HCT116 (cell line): ENCODE results near the gene ZDHHC16. TPM values are rescaled to one million over a fixed set of nuclear protein-coding genes. Genes with fewer than 3 reads are reported as not detected.

Experiments used
- ATAC-seq: fragments of 200-7000 bp; cut with Tn5 transposase; 2 replicates; pipeline ENCODE4 v1.9.1; 2020; ENCODE audit warnings: mild to moderate bottlenecking, moderate library complexity
- BruUV-seq: library from RNA; stranded (reverse); fragments of 400-500 nt; replicated peaks from 2 replicates; lab custom pipeline; 2021; lab: Mats Ljungman, UMichigan
- CTCF ChIA-PET: fragments of 300-600 bp; sonication (Branson Sonifier 250); formaldehyde crosslinking; loops from one replicate; lab custom pipeline; 2021; ENCODE audit warnings: antibody characterized with exemption; lab: Charles Lee
- POLR2A ChIA-PET: fragments of 300-600, 350-600 bp; sonication (Branson Sonifier 250); formaldehyde crosslinking; loops from one replicate; lab custom pipeline; 2021; ENCODE audit warnings: antibody characterized with exemption; lab: Charles Lee
- RAD21 ChIA-PET, 2 experiments: fragments of 300-600 bp; sonication (Branson Sonifier 250); formaldehyde crosslinking; loops; one replicate each; lab custom pipeline; 2023; ENCODE audit warnings: low total read pairs in 2 of 2; ENCODE audit not compliant: uncharacterized antibody in 2 of 2, unreplicated experiment in 2 of 2, low non-redundant PET in 1 of 2; lab: Charles Lee
- DNase-seq: peaks from one replicate; pipeline ENCODE4 v3.0.0-alpha.2; 2010; ENCODE audit warnings: low read depth, low spot score
- H2AFZ ChIP-seq: fragments of 200-600 bp; shearing (Covaris generic), sonication (generic); 2 replicates; pipeline ENCODE4 v1.6.1; 2017; ENCODE audit warnings: low read depth, mixed run types, mixed read lengths, antibody characterized with exemption, low read length; ENCODE audit not compliant: poor library complexity, severe bottlenecking
- H3K27ac ChIP-seq: 2 replicates; pipeline ENCODE4 v1.5.1; 2012; ENCODE audit warnings: low read depth, low read length
- H3K27me3 ChIP-seq: fragments of 200-600 bp; sonication (generic); 2 replicates; pipeline ENCODE4 v1.6.1; 2016; ENCODE audit warnings: mixed run types, low read length, mixed read lengths; ENCODE audit not compliant: insufficient read depth
- H3K36me3 ChIP-seq, 2 experiments: fragments of 200-500 bp in 1 of 2; fragments of 200-600 bp in 1 of 2; sonication (Bioruptor generic) in 1 of 2; sonication (generic) in 1 of 2; 2 replicates each; pipeline versions ENCODE4 v1.5.1 to v1.6.1; 2014 to 2016; ENCODE audit warnings: low read length in 2 of 2, inconsistent platforms in 1 of 2, mixed read lengths in 1 of 2, mixed run types in 1 of 2; ENCODE audit not compliant: insufficient read depth in 2 of 2, control insufficient read depth in 1 of 2
- H3K4me1 ChIP-seq, 2 experiments: fragments of 200-600 bp in 1 of 2; sonication (generic) in 1 of 2; 2 replicates each; pipeline versions ENCODE4 v1.5.1 to v1.6.1; 2012 to 2017; ENCODE audit warnings: low read length in 2 of 2, inconsistent platforms in 1 of 2, mild to moderate bottlenecking in 1 of 2, mixed read lengths in 1 of 2, mixed run types in 1 of 2, moderate library complexity in 1 of 2; ENCODE audit not compliant: insufficient read depth in 2 of 2, control insufficient read depth in 1 of 2
- H3K4me2 ChIP-seq: fragments of 200-600 bp; sonication (generic); 2 replicates; pipeline ENCODE4 v1.6.1; 2017; ENCODE audit warnings: mixed run types, low read length, mixed read lengths
- H3K4me3 ChIP-seq, 2 experiments: fragments of 200-600 bp in 1 of 2; sonication (generic) in 1 of 2; replicated peaks in 1 of 2; 2 replicates each; pipeline ENCODE4 v1.5.1; 2011 to 2016; ENCODE audit warnings: low read length in 2 of 2, control low read depth in 1 of 2, low read depth in 1 of 2, mild to moderate bottlenecking in 1 of 2, mixed read lengths in 1 of 2, mixed run types in 1 of 2
- H3K79me2 ChIP-seq: fragments of 200-600 bp; sonication (generic); 2 replicates; pipeline ENCODE4 v1.6.1; 2017; ENCODE audit warnings: mild to moderate bottlenecking, mixed run types, low read length, moderate library complexity, mixed read lengths; ENCODE audit not compliant: insufficient read depth
- H3K9ac ChIP-seq: fragments of 200-600 bp; sonication (generic); 2 replicates; pipeline ENCODE4 v1.6.1; 2016; ENCODE audit warnings: low read length, mixed read lengths
- H3K9me2 ChIP-seq: fragments of 200-600 bp; sonication (generic), shearing (Covaris generic); 2 replicates; pipeline ENCODE4 v1.6.1; 2017; ENCODE audit warnings: mixed run types, mild to moderate bottlenecking, moderate library complexity; ENCODE audit not compliant: insufficient read depth
- H3K9me3 ChIP-seq, 2 experiments: fragments of 200-500 bp in 1 of 2; fragments of 200-600 bp in 1 of 2; sonication (Bioruptor generic) in 1 of 2; sonication (generic) in 1 of 2; 2 replicates each; pipeline ENCODE4 v1.6.1; 2014 to 2017; ENCODE audit warnings: low read length in 2 of 2, mixed read lengths in 2 of 2, inconsistent platforms in 1 of 2, low read depth in 1 of 2, mild to moderate bottlenecking in 1 of 2, mixed run types in 1 of 2, moderate library complexity in 1 of 2; ENCODE audit not compliant: control insufficient read depth in 1 of 2, insufficient read depth in 1 of 2
- H4K20me1 ChIP-seq: fragments of 200-600 bp; sonication (generic), shearing (Covaris generic); 2 replicates; pipeline ENCODE4 v1.6.1; 2017; ENCODE audit warnings: mixed run types, mild to moderate bottlenecking, moderate library complexity; ENCODE audit not compliant: insufficient read depth
- ATF3 ChIP-seq: IDR thresholded peaks from 2 replicates; pipeline ENCODE4 v1.6.1; 2012
- CEBPB ChIP-seq: IDR thresholded peaks from 2 replicates; pipeline ENCODE4 v1.6.1; 2012; ENCODE audit warnings: low read depth
- CTCF ChIP-seq, 3 experiments: fragments of 200-600 bp in 1 of 3; sonication (generic) in 1 of 3; IDR thresholded peaks in 2 of 3; conservative IDR thresholded peaks in 1 of 3; 2 replicates each; pipeline ENCODE4 v1.5.1; 2012 to 2017; ENCODE audit warnings: low read depth in 2 of 3, low read length in 2 of 3, antibody characterized with exemption in 1 of 3, borderline replicate concordance in 1 of 3, control low read depth in 1 of 3, mild to moderate bottlenecking in 1 of 3, mixed read lengths in 1 of 3, mixed run types in 1 of 3, moderate library complexity in 1 of 3; ENCODE audit not compliant: insufficient read depth in 1 of 3
- EGR1 ChIP-seq: IDR thresholded peaks from 2 replicates; pipeline ENCODE4 v1.6.1; 2012; ENCODE audit warnings: low read depth
- ELF1 ChIP-seq: IDR thresholded peaks from 2 replicates; pipeline ENCODE4 v1.6.1; 2012; ENCODE audit warnings: low read depth, borderline replicate concordance
- EZH2 ChIP-seq: fragments of 200-600 bp; sonication (generic); IDR thresholded peaks from 2 replicates; pipeline ENCODE4 v1.6.1; 2017; ENCODE audit warnings: antibody characterized with exemption, mixed run types
- EZH2phosphoT487 ChIP-seq: fragments of 200-600 bp; IDR thresholded peaks from 2 replicates; pipeline ENCODE4 v1.6.1; 2018; ENCODE audit warnings: antibody characterized with exemption, borderline replicate concordance
- FOSL1 ChIP-seq: IDR thresholded peaks from 2 replicates; pipeline ENCODE4 v1.6.1; 2012; ENCODE audit warnings: low read depth
- MAX ChIP-seq: IDR thresholded peaks from 2 replicates; pipeline ENCODE4 v1.6.1; 2012
- POLR2A ChIP-seq: IDR thresholded peaks from 2 replicates; pipeline ENCODE4 v1.7.0; 2011; ENCODE audit warnings: borderline replicate concordance; ENCODE audit not compliant: insufficient read depth, insufficient read length; ENCODE audit errors: extremely low read depth
- POLR2AphosphoS5 ChIP-seq: IDR thresholded peaks from 2 replicates; pipeline ENCODE4 v1.6.1; 2011; ENCODE audit warnings: mild to moderate bottlenecking, low read depth, low read length, moderate library complexity
- REST ChIP-seq: IDR thresholded peaks from 2 replicates; pipeline ENCODE4 v1.6.1; 2012; ENCODE audit warnings: low read depth
- SIN3A ChIP-seq: IDR thresholded peaks from 2 replicates; pipeline ENCODE4 v1.6.1; 2012; ENCODE audit warnings: low read depth
- SP1 ChIP-seq: IDR thresholded peaks from 2 replicates; pipeline ENCODE4 v1.6.1; 2012; ENCODE audit warnings: low read depth
- SRF ChIP-seq: IDR thresholded peaks from 2 replicates; pipeline ENCODE4 v1.6.1; 2012; ENCODE audit warnings: low read depth
- TCF7L2 ChIP-seq: IDR thresholded peaks from 2 replicates; pipeline ENCODE4 v1.7.0; 2011; ENCODE audit warnings: borderline replicate concordance, inconsistent platforms; ENCODE audit not compliant: insufficient read depth, insufficient read length; ENCODE audit errors: extremely low read depth
- YY1 ChIP-seq: IDR thresholded peaks from 2 replicates; pipeline ENCODE4 v1.6.1; 2011; ENCODE audit warnings: low read length, low read depth, moderate library complexity, mild to moderate bottlenecking; ENCODE audit not compliant: insufficient replicate concordance; ENCODE audit errors: extremely low read depth
- ZBTB33 ChIP-seq: IDR thresholded peaks from 2 replicates; pipeline ENCODE4 v1.6.1; 2011; ENCODE audit warnings: mild to moderate bottlenecking, low read length, moderate library complexity; ENCODE audit not compliant: insufficient replicate concordance; ENCODE audit errors: extremely low read depth
- ZNF274 ChIP-seq: fragments of 200-500 bp; sonication (Bioruptor generic); IDR thresholded peaks from 2 replicates; pipeline ENCODE4 v1.6.1; 2014; ENCODE audit warnings: mild to moderate bottlenecking, low read depth, low read length, inconsistent platforms
- intact Hi-C: fragments of 100-400 bp; cut with micrococcal nuclease; formaldehyde crosslinking; loops from 2 replicates; pipeline ENCODE4 v1.10.0; 2022
- total RNA-seq: library from RNA; stranded (reverse); gene quantifications from one replicate; pipeline ENCODE4 v1.2.1, GENCODE V29; 2021; ENCODE audit not compliant: unreplicated experiment

Gene ZDHHC16
- total RNA-seq, 1 experiment from 2014 or later: 34.0 TPM

- ChIA-PET POLR2A (no interaction called here), CTCF (interaction anchor here (1.9 kb wide), 1 partner anchor 11 kb away, joined by 5 read pairs; no protein-coding TSS in a partner anchor), RAD21 (no interaction called here)
- intact Hi-C loops: no loop called here
- H3K4me1 ChIP-seq: no peaks in the 10 kb centered on the region
- H3K4me2 ChIP-seq: no peak overlapping the region
- no peaks in the 10 kb centered on the region for H3K9me3 ChIP-seq
- H3K27me3 ChIP-seq: no peaks in the 10 kb centered on the region
- no peaks in the 10 kb centered on the region for H4K20me1 ChIP-seq
- H3K9ac ChIP-seq: no peak overlapping the region
- no TSS peak for BruUV-seq
- no peak overlapping the region for H2AFZ ChIP-seq
- DNase-seq: no peak
- ATAC-seq: no peak
- H3K27ac ChIP-seq: no peak overlapping the region
- no peak for TF ChIP-seq ZBTB33
- no peak for TF ChIP-seq CEBPB
- TF ChIP-seq POLR2A: no peak
- no peak for TF ChIP-seq ZNF274
- no peak for TF ChIP-seq ELF1
- no peak for TF ChIP-seq CTCF (IDR thresholded peaks at IDR 0.05 in 2 of 3, conservative IDR thresholded peaks at IDR 0.05 in 1 of 3; ENCODE audit: borderline replicate concordance in 1 of 3, insufficient read depth in 1 of 3, low read depth in 2 of 3, low read length in 2 of 3)
- TF ChIP-seq YY1: no peak
- no peak for TF ChIP-seq SRF
- TF ChIP-seq SP1: no peak
- no peak for TF ChIP-seq EZH2
- TF ChIP-seq EZH2phosphoT487: no peak
- TF ChIP-seq FOSL1: no peak
- no peak for TF ChIP-seq REST
- no peak for TF ChIP-seq MAX
- no peak for TF ChIP-seq EGR1
- TF ChIP-seq SIN3A: no peak
- TF ChIP-seq POLR2AphosphoS5: no peak
- TF ChIP-seq ATF3: no peak
- TF ChIP-seq TCF7L2: no peak
- TF ChIP-seq, all 23 proteins: peak for 0
- Histone ChIP-seq H3K36me3 (peaks cover 51 to 62% of the 10 kb centered on the region in 2 experiments), H3K79me2 (no peaks in the 10 kb centered on the region), H3K4me3 (no peak overlapping the region), H3K9me2 (no peaks in the 10 kb centered on the region)
Observed at GRCh38 chr10:97456686-97457065, 10.7 kb downstream of the ZDHHC16 start.
